Sigmoid colon (tissue), 4 donors: Measurements from ENCODE around the gene RANBP3L.

ENCODE experiments used
- CTCF ChIP-seq, 4 experiments: fragments of 450-650 bp in 3 of 4; fragments of 200-600 bp in 1 of 4; IDR thresholded peaks; one replicate each; pipeline ENCODE4 v1.5.1; 2016 to 2019; ENCODE audit warnings: antibody characterized with exemption in 4 of 4, mild to moderate bottlenecking in 3 of 4, moderate library complexity in 2 of 4
- POLR2AphosphoS5 ChIP-seq, 4 donors: sonication (generic); formaldehyde crosslinking; IDR thresholded peaks; one replicate each; pipeline ENCODE4 v1.6.1; 2017; ENCODE audit warnings: antibody characterized with exemption in 4 of 4

- TF ChIP-seq CTCF (IDR thresholded peaks at IDR 0.05) (no peak), POLR2AphosphoS5 (IDR thresholded peaks at IDR 0.05) (no peak)
These were observed 45.4 kb upstream of the RANBP3L start for GRCh38 chr5:36346896-36347690.
